ENCODE data around the gene GIMAP4.

DNA sequence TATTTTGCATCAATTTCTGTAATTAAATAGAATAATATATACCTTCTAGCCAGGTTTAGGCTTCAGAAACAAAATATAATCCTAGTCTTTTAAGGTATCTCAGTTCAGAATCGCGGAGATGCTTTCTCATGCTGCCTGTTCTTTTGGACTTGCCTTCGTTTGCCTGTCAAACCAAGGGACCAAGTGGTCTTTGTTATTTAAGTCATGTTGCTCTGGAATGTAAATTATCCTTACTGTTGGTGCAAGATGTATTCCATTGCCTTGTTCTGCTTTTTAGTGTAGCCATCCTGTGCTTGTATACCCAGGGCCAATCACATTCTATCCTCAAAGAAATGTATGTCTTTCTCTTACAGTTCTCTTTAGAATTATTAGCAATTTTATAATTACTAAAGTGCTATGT, 1.1 kb upstream of the GIMAP4 start:
- TF ChIP-seq, protein P1, sequence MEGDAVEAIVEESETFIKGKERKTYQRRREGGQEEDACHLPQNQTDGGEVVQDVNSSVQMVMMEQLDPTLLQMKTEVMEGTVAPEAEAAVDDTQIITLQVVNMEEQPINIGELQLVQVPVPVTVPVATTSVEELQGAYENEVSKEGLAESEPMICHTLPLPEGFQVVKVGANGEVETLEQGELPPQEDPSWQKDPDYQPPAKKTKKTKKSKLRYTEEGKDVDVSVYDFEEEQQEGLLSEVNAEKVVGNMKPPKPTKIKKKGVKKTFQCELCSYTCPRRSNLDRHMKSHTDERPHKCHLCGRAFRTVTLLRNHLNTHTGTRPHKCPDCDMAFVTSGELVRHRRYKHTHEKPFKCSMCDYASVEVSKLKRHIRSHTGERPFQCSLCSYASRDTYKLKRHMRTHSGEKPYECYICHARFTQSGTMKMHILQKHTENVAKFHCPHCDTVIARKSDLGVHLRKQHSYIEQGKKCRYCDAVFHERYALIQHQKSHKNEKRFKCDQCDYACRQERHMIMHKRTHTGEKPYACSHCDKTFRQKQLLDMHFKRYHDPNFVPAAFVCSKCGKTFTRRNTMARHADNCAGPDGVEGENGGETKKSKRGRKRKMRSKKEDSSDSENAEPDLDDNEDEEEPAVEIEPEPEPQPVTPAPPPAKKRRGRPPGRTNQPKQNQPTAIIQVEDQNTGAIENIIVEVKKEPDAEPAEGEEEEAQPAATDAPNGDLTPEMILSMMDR (IDR thresholded peaks at IDR 0.05): no peak
- no peak for TF ChIP-seq POLR2A (IDR thresholded peaks at IDR 0.05)
